Right atrium auricular region (tissue), 2 donors: ENCODE results near the gene SLC23A2. TPM values are rescaled to one million over a fixed set of nuclear protein-coding genes. Genes with fewer than 3 reads are reported as not detected.

Source experiments
- DNase-seq: peaks from one replicate; pipeline ENCODE4 v3.0.0-alpha.2; 2019; ENCODE audit warnings: low spot score
- H3K27ac ChIP-seq, 2 donors: fragments of 200-600 bp; sonication (generic); 1 replicate in 1 of 2; 2 replicates in 1 of 2; pipeline ENCODE4 v1.5.1; 2016 to 2019
- H3K27me3 ChIP-seq, 2 donors: fragments of 200-600 bp; sonication (generic); one replicate each; pipeline versions ENCODE4 v1.5.1 to v1.6.0; 2017 to 2019
- H3K36me3 ChIP-seq: fragments of 200-600 bp; sonication (generic); one replicate; pipeline ENCODE4 v1.5.1; 2016
- H3K4me1 ChIP-seq, 2 donors: fragments of 200-600 bp; sonication (generic); one replicate each; pipeline versions ENCODE4 v1.5.1 to v1.6.0; 2017 to 2019
- H3K4me3 ChIP-seq, 2 donors: fragments of 200-600 bp; sonication (generic); 1 replicate in 1 of 2; 2 replicates in 1 of 2; pipeline ENCODE4 v1.5.1; 2017 to 2019; ENCODE audit warnings: mild to moderate bottlenecking in 1 of 2, moderate library complexity in 1 of 2
- H3K9me3 ChIP-seq, 2 donors: fragments of 200-600 bp; sonication (generic); one replicate each; pipeline ENCODE4 v1.5.1; 2019
- total RNA-seq, 2 donors: library from RNA; depleted of rRNA; stranded (reverse); fragments of >200 nt; gene quantifications; one replicate each; pipeline ENCODE4 v1.1.0, GENCODE V29; 2016
- TF ChIP-seq, protein P1 (sequence below), 2 donors: fragments of 200-600 bp; sonication (generic); IDR thresholded peaks; one replicate each; pipeline ENCODE4 v1.5.1; 2019; ENCODE audit warnings: antibody characterized with exemption in 2 of 2

The SLC23A2 gene
- total RNA-seq, 2 donors from 2014 or later: 9.8 to 10.8 TPM

DNA sequence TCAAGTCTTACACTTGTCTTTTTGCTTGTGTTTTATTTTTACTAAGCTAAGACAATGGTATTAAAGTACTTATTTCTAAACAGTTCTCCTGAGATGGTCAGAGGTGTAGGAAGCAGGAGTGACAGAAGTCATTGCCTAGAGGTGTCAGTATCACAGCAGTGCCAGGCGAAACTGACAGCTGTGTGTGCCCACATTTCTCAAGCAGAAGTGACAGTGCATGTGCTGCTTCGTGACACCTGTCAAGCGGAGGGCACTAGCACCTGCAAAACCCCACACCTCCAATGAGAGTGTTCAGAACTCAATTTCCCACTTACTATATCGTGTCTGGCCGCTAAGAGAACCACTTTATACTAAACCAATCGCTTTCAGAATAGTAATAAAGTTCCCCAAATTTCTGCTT lies 82.8 kb downstream of the SLC23A2 start:
- H3K27ac ChIP-seq: no peak overlapping the region
- no peaks in the 10 kb centered on the region for H3K36me3 ChIP-seq
- TF ChIP-seq, protein P1, sequence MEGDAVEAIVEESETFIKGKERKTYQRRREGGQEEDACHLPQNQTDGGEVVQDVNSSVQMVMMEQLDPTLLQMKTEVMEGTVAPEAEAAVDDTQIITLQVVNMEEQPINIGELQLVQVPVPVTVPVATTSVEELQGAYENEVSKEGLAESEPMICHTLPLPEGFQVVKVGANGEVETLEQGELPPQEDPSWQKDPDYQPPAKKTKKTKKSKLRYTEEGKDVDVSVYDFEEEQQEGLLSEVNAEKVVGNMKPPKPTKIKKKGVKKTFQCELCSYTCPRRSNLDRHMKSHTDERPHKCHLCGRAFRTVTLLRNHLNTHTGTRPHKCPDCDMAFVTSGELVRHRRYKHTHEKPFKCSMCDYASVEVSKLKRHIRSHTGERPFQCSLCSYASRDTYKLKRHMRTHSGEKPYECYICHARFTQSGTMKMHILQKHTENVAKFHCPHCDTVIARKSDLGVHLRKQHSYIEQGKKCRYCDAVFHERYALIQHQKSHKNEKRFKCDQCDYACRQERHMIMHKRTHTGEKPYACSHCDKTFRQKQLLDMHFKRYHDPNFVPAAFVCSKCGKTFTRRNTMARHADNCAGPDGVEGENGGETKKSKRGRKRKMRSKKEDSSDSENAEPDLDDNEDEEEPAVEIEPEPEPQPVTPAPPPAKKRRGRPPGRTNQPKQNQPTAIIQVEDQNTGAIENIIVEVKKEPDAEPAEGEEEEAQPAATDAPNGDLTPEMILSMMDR (IDR thresholded peaks at IDR 0.05): no peak
- H3K27me3 ChIP-seq: no peaks in the 10 kb centered on the region
- peaks cover 0 to 29% of the 10 kb centered on the region in 2 donors for H3K4me1 ChIP-seq
- H3K9me3 ChIP-seq: no peaks in the 10 kb centered on the region
- no peak for DNase-seq
- no peak overlapping the region for H3K4me3 ChIP-seq

DNA sequence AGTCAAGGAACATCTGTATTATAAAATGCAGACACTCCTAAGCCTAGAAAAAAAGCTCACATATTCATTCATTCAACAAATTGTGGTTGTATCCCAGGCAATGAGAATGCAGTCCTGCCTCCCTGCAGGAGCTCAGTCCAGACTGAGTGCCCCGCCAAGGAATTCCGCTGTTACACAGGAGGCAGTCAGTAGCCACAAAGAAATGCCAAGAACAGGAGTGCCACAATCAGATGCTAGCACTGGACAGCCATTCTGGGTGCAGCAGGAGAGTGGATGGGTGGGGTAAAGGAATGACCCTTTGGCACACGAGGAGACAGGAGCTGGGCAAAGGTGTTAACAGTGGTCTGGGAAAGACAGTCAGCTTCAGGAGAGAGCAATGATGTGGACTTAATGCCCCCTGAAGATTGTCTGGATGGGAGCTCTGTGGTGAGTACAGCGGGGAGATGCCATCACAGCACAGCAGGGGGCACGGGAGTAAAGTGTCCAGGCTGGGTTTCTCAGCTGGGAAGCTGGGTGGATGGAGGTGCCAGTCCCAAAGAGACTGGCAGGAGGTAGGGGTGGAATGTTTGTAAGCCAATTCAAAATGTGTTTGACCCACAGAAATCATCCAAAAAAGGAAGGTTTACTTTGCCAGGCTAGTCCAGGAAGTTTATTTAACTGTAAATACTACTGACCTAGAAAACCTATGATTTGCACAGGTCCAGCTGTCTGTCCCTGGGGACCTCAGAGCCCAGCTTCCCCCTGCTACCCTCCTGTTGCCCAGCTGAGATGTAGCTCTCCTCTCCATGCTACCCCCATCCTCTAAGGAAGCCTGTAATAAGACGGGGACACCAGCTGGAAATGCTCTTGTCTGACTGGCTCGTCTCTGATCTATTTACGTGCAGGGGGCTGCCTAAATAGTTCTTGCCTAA lies 84.1 kb downstream of the SLC23A2 start:
- no peak overlapping the region for H3K27ac ChIP-seq
- H3K36me3 ChIP-seq: no peaks in the 10 kb centered on the region
- peaks cover 0 to 29% of the 10 kb centered on the region in 2 donors for H3K4me1 ChIP-seq
- H3K27me3 ChIP-seq: no peaks in the 10 kb centered on the region
- no peak for DNase-seq
- TF ChIP-seq, protein P1 (IDR thresholded peaks at IDR 0.05): no peak
- no peaks in the 10 kb centered on the region for H3K9me3 ChIP-seq
- H3K4me3 ChIP-seq: no peak overlapping the region

DNA sequence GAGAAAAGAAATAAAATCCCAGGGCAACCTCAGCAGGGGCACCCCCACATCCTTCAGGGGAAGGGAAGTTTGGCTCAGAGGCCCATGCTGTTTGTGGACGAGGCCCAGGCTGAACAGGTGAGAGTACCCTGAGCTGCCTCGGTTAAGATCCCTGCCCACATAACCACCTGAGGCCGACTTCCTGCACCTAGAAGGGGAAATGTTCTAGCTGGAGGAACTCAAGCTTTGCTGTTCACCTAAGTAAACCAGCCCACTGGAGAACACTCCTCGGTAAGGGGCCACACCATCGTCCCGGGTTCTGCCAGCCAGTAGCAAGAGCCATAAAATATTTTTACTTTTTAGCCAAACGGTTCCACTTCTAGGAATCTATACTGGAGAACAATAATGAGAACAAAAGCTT lies 88.2 kb downstream of the SLC23A2 start:
- Histone ChIP-seq H3K27me3 (no peaks in the 10 kb centered on the region), H3K4me3 (no peak overlapping the region), H3K36me3 (no peaks in the 10 kb centered on the region), H3K9me3 (peaks cover 0 to 3% of the 10 kb centered on the region in 2 donors), H3K27ac (no peak overlapping the region), H3K4me1 (peaks cover 0 to 15% of the 10 kb centered on the region in 2 donors)
- no peak for DNase-seq
- TF ChIP-seq, protein P1 (IDR thresholded peaks at IDR 0.05): no peak

DNA sequence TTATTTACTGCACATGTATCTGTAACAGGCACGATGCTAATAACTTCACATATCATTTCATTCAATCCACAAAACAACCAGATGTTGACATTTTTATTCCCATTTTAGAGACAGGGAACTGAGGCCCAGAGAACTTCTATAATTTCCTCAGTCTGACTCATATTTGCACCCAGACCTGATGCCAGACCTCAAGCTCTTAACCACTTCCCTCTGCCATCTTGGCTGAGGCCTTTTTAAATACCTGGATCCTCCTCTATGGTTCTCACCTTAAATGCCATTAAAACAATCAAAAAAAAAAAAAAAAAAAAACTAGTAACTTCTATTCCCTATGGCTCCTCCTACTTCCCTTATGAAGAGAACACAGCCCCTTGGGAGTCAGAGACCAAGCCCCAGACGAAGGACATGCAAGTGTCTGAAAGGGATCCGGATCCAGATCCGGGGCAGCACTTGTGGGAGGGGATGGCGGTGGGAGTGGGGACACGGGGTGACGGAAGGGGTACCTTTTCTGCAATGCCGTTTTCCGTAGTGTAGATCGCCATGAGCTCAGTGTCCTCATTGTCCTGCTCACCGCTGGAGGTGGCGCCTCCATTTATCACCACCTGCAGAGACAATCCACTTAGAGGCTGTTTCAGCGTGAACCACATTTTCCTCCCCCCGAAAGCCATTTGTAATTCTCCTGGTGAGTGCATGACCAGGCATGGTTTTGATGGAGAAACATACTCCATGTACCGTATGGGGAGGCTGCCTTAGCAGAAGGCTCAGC lies 88.7 kb downstream of the SLC23A2 start:
- peaks cover 0 to 9% of the 10 kb centered on the region in 2 donors for H3K4me1 ChIP-seq
- no peaks in the 10 kb centered on the region for H3K36me3 ChIP-seq
- no peak for DNase-seq
- peaks cover 0 to 7% of the 10 kb centered on the region in 2 donors for H3K9me3 ChIP-seq
- H3K4me3 ChIP-seq: no peak overlapping the region
- TF ChIP-seq, protein P1 (IDR thresholded peaks at IDR 0.05): no peak
- no peaks in the 10 kb centered on the region for H3K27me3 ChIP-seq
- no peak overlapping the region for H3K27ac ChIP-seq

DNA sequence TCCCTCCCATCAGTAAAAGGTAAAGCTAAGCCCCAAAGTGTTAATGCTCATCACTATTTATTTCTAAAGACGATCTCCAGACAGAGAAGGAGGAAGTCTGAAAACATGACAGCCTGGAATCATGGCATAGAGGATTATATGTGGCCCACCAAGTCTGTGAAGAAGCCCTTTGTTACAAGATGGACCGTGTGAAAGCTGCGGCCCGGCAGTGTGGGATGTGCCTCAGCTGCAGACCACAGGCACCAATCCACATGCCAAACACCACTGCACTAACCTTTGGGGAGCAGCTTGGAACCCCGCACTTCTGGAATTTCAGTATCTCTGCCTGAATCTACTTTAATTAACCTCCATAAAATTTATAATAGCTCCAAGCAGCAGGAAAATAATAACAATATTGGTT lies 90.4 kb downstream of the SLC23A2 start:
- H3K4me3 ChIP-seq: no peak overlapping the region
- H3K36me3 ChIP-seq: no peaks in the 10 kb centered on the region
- peaks cover 0 to 7% of the 10 kb centered on the region in 2 donors for H3K9me3 ChIP-seq
- DNase-seq: no peak
- no peaks in the 10 kb centered on the region for H3K4me1 ChIP-seq
- no peaks in the 10 kb centered on the region for H3K27me3 ChIP-seq
- TF ChIP-seq, protein P1 (IDR thresholded peaks at IDR 0.05): no peak
- H3K27ac ChIP-seq: no peak overlapping the region
